PC-9 (cell line): Measurements from ENCODE around the gene ASTN2. TPM values are rescaled to one million over a fixed set of nuclear protein-coding genes. Genes with fewer than 3 reads are reported as not detected.

Experiments
- BruUV-seq: library from RNA; stranded (reverse); fragments of 400-500 nt; replicated peaks from 2 replicates; lab custom pipeline; 2021; lab: Mats Ljungman, UMichigan
- CTCF ChIA-PET: fragments of 300-600 bp; sonication (Branson Sonifier 250); formaldehyde crosslinking; loops from one replicate; lab custom pipeline; 2022; ENCODE audit warnings: antibody characterized with exemption; lab: Charles Lee
- POLR2A ChIA-PET: fragments of 300-600 bp; sonication (Branson Sonifier 250); formaldehyde crosslinking; loops from one replicate; lab custom pipeline; 2022; ENCODE audit warnings: antibody characterized with exemption; ENCODE audit not compliant: unreplicated experiment; lab: Charles Lee
- DNase-seq, 2 experiments: peaks; one replicate each; pipeline versions ENCODE4 v3.0.0 to v3.0.0-alpha.2; 2015 to 2022; ENCODE audit warnings: mixed read lengths in 1 of 2
- H2AFZ ChIP-seq: fragments of 200-600 bp; sonication (generic); 2 replicates; pipeline ENCODE4 v1.8.1; 2017; ENCODE audit warnings: antibody characterized with exemption
- H3F3A ChIP-seq: fragments of 200-600 bp; sonication (generic); 2 replicates; pipeline ENCODE4 v1.8.1; 2017; ENCODE audit warnings: antibody characterized with exemption, mild to moderate bottlenecking, low read depth; ENCODE audit not compliant: insufficient read depth
- H3K27ac ChIP-seq: fragments of 200-600 bp; sonication (generic); 2 replicates; pipeline ENCODE4 v1.6.1; 2016; ENCODE audit warnings: mixed run types
- H3K27me3 ChIP-seq: fragments of 200-600 bp; sonication (generic); 2 replicates; pipeline ENCODE4 v1.6.1; 2016; ENCODE audit warnings: low read depth, mixed run types; ENCODE audit not compliant: insufficient read depth
- H3K36me3 ChIP-seq: fragments of 200-600 bp; sonication (generic); 2 replicates; pipeline ENCODE4 v1.6.1; 2016; ENCODE audit warnings: low read depth, mixed run types
- H3K4me1 ChIP-seq: fragments of 200-600 bp; sonication (generic); replicated peaks from 2 replicates; pipeline ENCODE4 v1.6.1; 2016; ENCODE audit warnings: mixed run types; ENCODE audit not compliant: insufficient read depth
- H3K4me2 ChIP-seq: fragments of 200-600 bp; sonication (generic); 2 replicates; pipeline ENCODE4 v1.6.1; 2017; ENCODE audit warnings: mixed run types
- H3K4me3 ChIP-seq: fragments of 200-600 bp; sonication (generic); 2 replicates; pipeline ENCODE4 v1.6.1; 2016; ENCODE audit warnings: mixed run types
- H3K79me2 ChIP-seq: fragments of 200-600 bp; sonication (generic); 2 replicates; pipeline ENCODE4 v1.6.1; 2017; ENCODE audit warnings: low read depth, mixed run types
- H3K9me2 ChIP-seq: fragments of 200-600 bp; sonication (generic); 2 replicates; pipeline ENCODE4 v1.8.1; 2017; ENCODE audit warnings: mild to moderate bottlenecking; ENCODE audit not compliant: insufficient read depth
- H3K9me3 ChIP-seq: fragments of 200-600 bp; sonication (generic); 2 replicates; pipeline ENCODE4 v1.8.1; 2016; ENCODE audit warnings: low read depth; ENCODE audit not compliant: insufficient read depth
- H4K20me1 ChIP-seq: fragments of 200-600 bp; sonication (generic); 2 replicates; pipeline ENCODE4 v1.8.1; 2017; ENCODE audit not compliant: insufficient read depth
- EZH2 ChIP-seq: fragments of 200-600 bp; sonication (generic); IDR thresholded peaks from 2 replicates; pipeline ENCODE4 v1.8.0; 2017; ENCODE audit warnings: antibody characterized with exemption, low read depth
- intact Hi-C: fragments of 100-400 bp; cut with micrococcal nuclease; formaldehyde crosslinking; loops from one replicate; pipeline ENCODE4 v1.10.0; 2022; ENCODE audit not compliant: unreplicated experiment
- total RNA-seq: library from RNA; stranded (reverse); gene quantifications from 2 replicates; pipeline ENCODE4 v1.2.3, GENCODE V29; 2021
- TF ChIP-seq, protein P1 (sequence below): fragments of 200-600 bp; sonication (generic); conservative IDR thresholded peaks from 2 replicates; pipeline ENCODE4 v1.6.1; 2017; ENCODE audit warnings: mixed run types, antibody characterized with exemption, mild to moderate bottlenecking, moderate library complexity

The ASTN2 gene
- total RNA-seq, 1 experiment from 2014 or later, result 6.2 TPM

DNA sequence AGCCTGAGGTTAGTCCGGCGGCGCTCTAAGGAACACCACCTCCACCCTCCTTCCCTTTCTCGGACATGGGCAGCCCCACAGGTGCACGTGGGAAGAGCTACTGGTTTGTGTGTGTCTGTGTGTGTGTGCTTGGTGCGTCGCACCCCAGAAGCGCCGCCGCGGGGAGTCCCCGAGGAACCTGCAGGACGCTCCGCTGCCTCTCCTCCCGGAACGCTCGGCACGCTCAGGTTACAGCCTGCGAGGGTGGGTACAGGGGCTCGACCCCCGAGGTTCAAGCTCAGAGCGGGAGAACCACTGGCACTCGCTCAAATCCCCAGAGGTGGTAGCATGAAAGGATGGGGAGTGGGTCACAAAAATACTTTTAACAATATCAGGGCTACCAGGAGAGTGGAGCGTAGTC, 2.0 kb downstream of the ASTN2 start:
- intact Hi-C loops, result no loop called here
- H2AFZ ChIP-seq, result no peak overlapping the region
- ChIA-PET CTCF (interaction anchor here (0.5 kb wide), 1 partner anchor 212 kb away, joined by 7 read pairs; no protein-coding TSS in a partner anchor), POLR2A (no interaction called here)
- peaks cover 3% of the 10 kb centered on the region; the same call in 1 of the 2 replicates for H4K20me1 ChIP-seq
- no peak for DNase-seq
- peaks cover 19% of the 10 kb centered on the region; the same call in 1 of the 2 replicates for H3K27me3 ChIP-seq
- H3K27ac ChIP-seq, result no peak overlapping the region
- H3K4me3 ChIP-seq, result no peak overlapping the region
- no peaks in the 10 kb centered on the region for H3K4me1 ChIP-seq
- H3K36me3 ChIP-seq, result no peaks in the 10 kb centered on the region
- H3K4me2 ChIP-seq, result no peak overlapping the region
- no TSS peak for BruUV-seq
- TF ChIP-seq, protein P1, sequence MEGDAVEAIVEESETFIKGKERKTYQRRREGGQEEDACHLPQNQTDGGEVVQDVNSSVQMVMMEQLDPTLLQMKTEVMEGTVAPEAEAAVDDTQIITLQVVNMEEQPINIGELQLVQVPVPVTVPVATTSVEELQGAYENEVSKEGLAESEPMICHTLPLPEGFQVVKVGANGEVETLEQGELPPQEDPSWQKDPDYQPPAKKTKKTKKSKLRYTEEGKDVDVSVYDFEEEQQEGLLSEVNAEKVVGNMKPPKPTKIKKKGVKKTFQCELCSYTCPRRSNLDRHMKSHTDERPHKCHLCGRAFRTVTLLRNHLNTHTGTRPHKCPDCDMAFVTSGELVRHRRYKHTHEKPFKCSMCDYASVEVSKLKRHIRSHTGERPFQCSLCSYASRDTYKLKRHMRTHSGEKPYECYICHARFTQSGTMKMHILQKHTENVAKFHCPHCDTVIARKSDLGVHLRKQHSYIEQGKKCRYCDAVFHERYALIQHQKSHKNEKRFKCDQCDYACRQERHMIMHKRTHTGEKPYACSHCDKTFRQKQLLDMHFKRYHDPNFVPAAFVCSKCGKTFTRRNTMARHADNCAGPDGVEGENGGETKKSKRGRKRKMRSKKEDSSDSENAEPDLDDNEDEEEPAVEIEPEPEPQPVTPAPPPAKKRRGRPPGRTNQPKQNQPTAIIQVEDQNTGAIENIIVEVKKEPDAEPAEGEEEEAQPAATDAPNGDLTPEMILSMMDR, result no peak
- TF ChIP-seq EZH2, result no peak
- H3K79me2 ChIP-seq, result no peaks in the 10 kb centered on the region
- H3F3A ChIP-seq, result no peaks in the 10 kb centered on the region
- no peaks in the 10 kb centered on the region for H3K9me2 ChIP-seq
- H3K9me3 ChIP-seq, result no peaks in the 10 kb centered on the region

DNA sequence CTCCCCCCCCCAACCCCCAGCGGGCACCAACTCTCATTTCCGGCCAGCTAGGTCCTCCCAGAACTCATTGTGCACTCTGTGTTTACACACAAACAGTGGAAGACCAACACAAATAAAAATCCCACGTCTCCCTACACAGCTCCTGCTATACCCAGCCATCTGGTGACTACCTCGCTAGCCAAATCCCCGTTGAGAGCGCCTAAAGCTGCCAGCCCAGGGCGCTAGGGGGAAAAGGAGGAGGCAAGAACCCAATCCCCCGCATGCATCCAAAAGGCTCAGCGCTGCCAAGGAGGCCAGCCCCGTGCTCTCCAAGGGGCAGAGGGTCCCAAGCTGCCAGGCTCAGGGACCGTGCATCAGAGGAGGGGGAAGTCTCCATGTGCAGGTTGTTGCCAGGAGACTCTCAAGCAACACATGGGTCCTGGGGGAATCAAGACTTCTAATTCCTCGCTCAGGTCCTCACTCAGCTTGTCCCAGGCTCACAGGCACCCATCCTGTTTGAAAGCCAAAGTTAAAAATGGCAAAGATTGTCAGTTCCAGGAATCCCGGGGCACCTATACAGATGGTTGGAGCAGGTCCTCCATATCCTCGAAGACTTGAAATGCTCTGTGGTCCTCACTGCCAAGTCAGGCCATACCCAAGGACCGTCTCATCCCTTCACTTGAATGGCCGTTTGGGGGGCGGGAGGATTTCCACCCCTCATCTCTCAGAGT, 2.7 kb downstream of the ASTN2 start:
- Histone ChIP-seq H2AFZ (no peak overlapping the region), H3K36me3 (no peaks in the 10 kb centered on the region), H3K4me2 (no peak overlapping the region), H3K9me2 (no peaks in the 10 kb centered on the region), H3K27me3 (peaks cover 19% of the 10 kb centered on the region; the same call in 1 of the 2 replicates), H3K9me3 (no peaks in the 10 kb centered on the region), H3K27ac (no peak overlapping the region), H3K79me2 (no peaks in the 10 kb centered on the region), H3K4me3 (no peak overlapping the region), H3F3A (no peaks in the 10 kb centered on the region), H3K4me1 (no peaks in the 10 kb centered on the region), H4K20me1 (peaks cover 3% of the 10 kb centered on the region; the same call in 1 of the 2 replicates)
- POLR2A ChIA-PET, result no interaction called here
- no TSS peak for BruUV-seq
- no peak for DNase-seq
- CTCF ChIA-PET, result interaction anchor here (0.5 to 0.6 kb wide), 2 partner anchors 52 to 212 kb away, joined by 4 to 7 read pairs; no protein-coding TSS in a partner anchor
- intact Hi-C loops, result no loop called here
- TF ChIP-seq, protein P1, result no peak
- no peak for TF ChIP-seq EZH2

DNA sequence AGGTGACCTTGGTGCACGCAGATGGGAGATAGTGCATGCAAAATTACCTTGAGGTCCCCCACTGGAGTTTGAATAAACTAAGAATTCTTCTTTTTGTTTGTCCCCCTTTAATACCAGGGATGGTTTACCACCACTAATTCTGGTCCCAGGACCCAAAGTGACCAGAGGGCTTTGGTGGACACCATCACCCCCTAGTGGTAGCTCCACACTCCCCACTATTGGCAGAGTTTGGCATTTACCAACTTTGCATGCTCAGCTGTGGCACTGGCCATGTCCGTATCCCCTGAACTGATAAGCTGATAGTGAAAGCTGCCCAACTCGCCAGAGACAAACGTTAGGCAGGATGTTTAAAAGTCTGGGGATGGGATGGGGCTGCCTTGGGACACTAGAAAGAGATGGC, 3.3 kb downstream of the ASTN2 start:
- POLR2A ChIA-PET, result no interaction called here
- intact Hi-C loops, result no loop called here
- no peaks in the 10 kb centered on the region for H3K79me2 ChIP-seq
- TF ChIP-seq, protein P1, result peak; percentile 44
- no peak for TF ChIP-seq EZH2
- H3K36me3 ChIP-seq, result no peaks in the 10 kb centered on the region
- H3F3A ChIP-seq, result no peaks in the 10 kb centered on the region
- no peaks in the 10 kb centered on the region for H3K9me3 ChIP-seq
- no peak for DNase-seq
- no peak overlapping the region for H2AFZ ChIP-seq
- H3K4me1 ChIP-seq, result no peaks in the 10 kb centered on the region
- CTCF ChIA-PET, result interaction anchor here (0.6 kb wide), 1 partner anchor 53 kb away, joined by 4 read pairs; no protein-coding TSS in a partner anchor
- peaks cover 13% of the 10 kb centered on the region; the same call in 1 of the 2 replicates for H3K27me3 ChIP-seq
- H3K9me2 ChIP-seq, result no peaks in the 10 kb centered on the region
- H3K4me3 ChIP-seq, result no peak overlapping the region
- no TSS peak for BruUV-seq
- peaks cover 3% of the 10 kb centered on the region; the same call in 1 of the 2 replicates for H4K20me1 ChIP-seq
- no peak overlapping the region for H3K27ac ChIP-seq
- no peak overlapping the region for H3K4me2 ChIP-seq
